Renal cortical epithelial cell (primary cell): ENCODE data around the gene DHX16. TPM values are rescaled to one million over a fixed set of nuclear protein-coding genes. Genes with fewer than 3 reads are reported as not detected.
"Not testable (repeated sequence)": the region's sequence is repeated elsewhere in the genome, so short reads cannot be mapped to it uniquely, and the experiment has no call there.

Experiments
- DNase-seq: peaks from one replicate; pipeline ENCODE4 v3.0.0-alpha.2; 2011; ENCODE audit warnings: low read depth
- total RNA-seq: library from RNA; depleted of rRNA; stranded (reverse); fragments of >200 nt; gene quantifications from 2 replicates; pipeline ENCODE4 v1.2.3, GENCODE V29; 2014

The DHX16 gene
- 40.2 and 41.7 TPM in 2 replicates for total RNA-seq

GRCh38 chr6:30672445-30673253, at the start of gene DHX16:
DHX16 (minus strand) TSS chr6:30673006; CDS start chr6:30672841, 165 bp downstream.
- peak; percentile 96 for DNase-seq

DNA sequence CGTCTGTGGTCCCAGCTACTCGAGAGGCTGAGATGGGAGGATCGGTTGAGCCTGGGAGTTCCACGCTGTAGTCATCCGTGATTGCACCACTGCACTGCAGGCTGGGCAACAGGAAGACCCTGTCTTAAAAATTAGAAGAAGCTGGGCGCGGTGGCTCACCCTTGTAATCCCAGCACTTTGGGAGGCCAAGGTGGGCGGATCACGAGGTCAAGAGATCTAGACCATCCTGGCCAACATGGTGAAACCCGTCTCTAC, 49.1 kb upstream of the DHX16 start:
- DNase-seq: not testable (repeated sequence)

DNA sequence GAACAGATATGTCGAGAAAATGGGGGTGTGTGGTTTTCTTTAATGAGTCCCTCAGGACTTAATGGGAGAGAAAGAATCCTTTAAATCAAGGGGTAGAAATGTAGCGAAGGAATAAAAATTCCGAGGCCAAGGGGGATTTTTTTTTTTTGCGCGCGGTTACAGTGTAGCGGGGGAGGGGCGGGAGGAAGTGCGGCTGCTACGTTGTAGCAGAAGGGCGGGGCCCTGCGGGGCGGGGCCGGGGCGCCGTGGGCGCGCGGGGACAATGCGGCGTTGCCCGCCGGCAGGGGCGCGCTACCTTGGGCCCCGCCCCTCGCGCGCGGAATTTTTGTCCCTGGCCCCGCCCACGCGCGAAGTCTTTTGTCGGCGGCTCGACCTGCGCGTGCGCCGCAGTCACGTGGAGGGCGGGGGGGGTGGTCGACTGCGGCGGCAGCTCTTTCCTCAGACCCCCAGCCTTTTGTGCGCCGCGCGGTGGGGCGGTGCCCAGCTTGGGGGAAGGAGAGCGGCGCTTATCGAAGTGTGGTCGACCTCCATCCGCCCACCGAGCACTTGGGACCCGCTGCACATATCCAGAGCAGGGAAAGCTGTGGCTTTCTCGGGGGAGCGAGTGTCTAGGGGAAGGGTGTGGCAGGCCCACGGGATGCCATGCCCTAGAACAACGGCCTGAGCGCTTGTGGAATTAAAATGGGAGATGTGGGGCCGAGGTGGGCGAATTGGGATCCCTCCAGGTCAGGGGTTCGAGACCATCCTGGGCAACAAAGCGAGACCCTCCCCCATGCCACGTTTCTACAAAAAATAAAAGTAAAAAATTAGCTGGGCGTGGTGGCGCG, 48.6 kb upstream of the DHX16 start:
- DNase-seq: peak; percentile 55

DNA sequence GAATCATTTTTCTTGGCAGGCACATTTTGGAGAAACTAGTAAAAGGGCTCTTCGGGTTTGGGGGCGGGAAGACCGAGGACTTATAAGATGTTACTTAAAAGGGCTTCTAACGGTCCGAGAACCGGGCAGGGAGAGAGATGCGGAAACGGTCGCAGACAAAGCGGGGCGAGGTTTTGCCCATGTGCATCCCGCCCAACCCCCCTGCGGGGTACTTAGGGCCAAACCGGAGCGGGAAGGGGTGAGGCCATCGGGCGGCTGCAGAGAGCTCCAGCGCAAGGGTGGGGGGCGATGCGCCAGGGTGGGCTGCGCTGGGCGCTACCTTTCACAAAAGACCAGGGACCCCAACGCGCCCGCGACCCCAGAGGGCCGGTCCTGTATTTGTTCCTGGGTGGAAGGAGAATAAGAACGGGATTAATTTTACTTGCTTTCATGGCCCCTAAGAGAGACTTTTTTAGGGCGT, 48.0 kb upstream of the DHX16 start:
- DNase-seq: no peak

- DNase-seq: peak; percentile 95
These were observed 47.3 kb upstream of the DHX16 start, which contains the start of gene TUBB for GRCh38 chr6:30719791-30720737. TUBB (plus strand) TSS chr6:30720352; CDS start chr6:30720507, 155 bp downstream.

GRCh38 chr6:30719356-30719755, 46.5 kb upstream of the DHX16 start:
- DNase-seq: peak; percentile 34

GRCh38 chr6:30717845-30718720, 45.3 kb upstream of the DHX16 start:
- not testable (repeated sequence) for DNase-seq

DNA sequence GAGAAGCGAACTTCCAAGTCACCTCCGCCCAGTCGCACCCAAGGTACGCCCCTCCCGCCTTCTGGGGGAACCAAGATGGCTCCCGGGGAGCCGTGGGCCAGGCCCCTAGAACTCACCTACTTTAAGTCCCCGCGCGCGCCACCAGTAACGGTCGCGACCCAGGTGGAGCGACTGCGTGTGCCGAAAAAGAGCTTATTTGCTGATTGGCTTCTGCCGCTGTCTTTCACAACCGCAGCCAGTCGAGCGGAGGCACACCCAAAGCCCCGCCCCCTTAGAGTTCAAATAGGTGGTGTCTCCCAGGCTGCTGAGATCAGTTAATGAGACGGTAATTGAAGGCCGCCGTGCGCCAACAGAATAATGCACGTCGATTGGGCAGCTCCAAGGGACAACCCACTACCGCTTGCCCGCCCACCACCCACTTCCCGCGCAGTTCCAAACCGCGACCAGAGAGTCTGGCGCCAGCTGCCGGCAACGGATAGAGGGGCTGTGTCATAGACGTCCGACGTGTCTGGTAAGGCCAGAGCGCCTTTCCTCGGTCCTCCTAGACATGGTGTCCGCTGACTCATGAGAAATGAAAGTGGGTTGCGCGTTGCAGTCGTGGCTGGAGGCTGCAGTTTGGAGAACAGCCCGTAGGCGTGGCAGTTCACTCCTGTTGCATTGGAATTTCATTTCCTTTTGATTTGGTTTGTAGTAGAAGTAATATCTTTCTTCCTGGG, 44.5 kb upstream of the DHX16 start, which contains the start of gene MDC1:
Gene MDC1 (minus strand): TSS at position 153 of the 716 bp plus-strand sequence. CDS start 2,106 bp downstream, outside the sequence.
- DNase-seq: peak; percentile 99

- no peak for DNase-seq
These were observed 44.0 kb upstream of the DHX16 start for GRCh38 chr6:30716879-30717128.

- no peak for DNase-seq
These were observed 41.5 kb upstream of the DHX16 start for GRCh38 chr6:30714263-30714662.

- DNase-seq: no peak
These were observed 39.7 kb upstream of the DHX16 start for GRCh38 chr6:30712441-30712945.

GRCh38 chr6:30711758-30712380, 39.1 kb upstream of the DHX16 start:
- no peak for DNase-seq

GRCh38 chr6:30709101-30709868, 36.5 kb upstream of the DHX16 start:
- peak; percentile 97 for DNase-seq

- DNase-seq: peak; percentile 60
These were observed 34.6 kb upstream of the DHX16 start for GRCh38 chr6:30707281-30707850.

DNA sequence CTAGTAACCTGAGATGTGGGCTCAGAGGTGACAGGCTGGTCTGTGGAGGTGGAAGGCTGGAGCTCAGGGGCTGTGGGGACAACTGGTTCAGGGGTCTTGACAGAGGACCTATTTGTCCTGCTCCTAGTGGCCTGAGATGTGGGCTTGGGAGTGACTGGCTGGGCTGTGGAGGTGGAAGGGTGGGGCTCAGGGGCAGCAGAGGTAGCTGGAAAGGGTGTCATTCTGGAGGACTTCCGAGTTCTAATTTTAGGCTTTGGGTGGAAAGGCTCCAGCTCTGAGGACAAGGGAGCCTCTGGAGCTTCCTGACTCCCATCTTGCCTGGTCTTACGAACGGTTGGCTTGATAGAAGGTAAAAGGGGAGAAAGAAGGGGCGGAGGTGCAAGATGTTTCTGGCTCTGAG, 32.8 kb upstream of the DHX16 start:
- DNase-seq: no peak

DNA sequence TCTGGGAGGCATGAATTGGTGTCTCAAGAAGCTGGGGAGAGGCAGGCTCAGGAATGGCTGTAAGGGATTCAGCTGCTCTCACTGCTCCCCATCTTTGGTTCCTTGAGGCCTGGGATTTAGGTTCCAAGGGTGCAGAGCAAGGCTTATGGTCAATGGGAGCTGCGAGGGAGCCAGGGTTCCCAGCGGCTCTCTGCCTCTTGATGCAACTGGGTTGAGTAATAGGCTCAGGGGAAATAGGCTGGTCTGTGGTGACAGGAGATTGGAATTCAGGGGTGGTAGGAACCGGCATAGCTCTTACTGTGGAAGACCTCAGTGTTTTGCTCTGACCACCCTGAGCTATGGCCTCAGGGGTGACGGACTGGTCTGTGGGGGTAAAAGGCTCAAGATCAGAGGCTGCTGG, 31.0 kb upstream of the DHX16 start:
- DNase-seq: no peak

- no peak for DNase-seq
These were observed 30.2 kb upstream of the DHX16 start for GRCh38 chr6:30703011-30703410.

GRCh38 chr6:30700340-30700739, 27.5 kb upstream of the DHX16 start:
- DNase-seq: peak; percentile 60
